Activated T-cell treated with anti-CD3 and anti-CD28 coated beads, Interleukin-2, amount 50 U/mL, for 24 hours (primary cell): Measurements from ENCODE around the gene RBM14.
A peak's percentile ranks its signal among the peaks of the same experiment; 100 is the strongest.
"Not testable (repeated sequence)": the region's sequence is repeated elsewhere in the genome, so short reads cannot be mapped to it uniquely, and the experiment has no call there.

Source experiments
- DNase-seq: peaks from one replicate; pipeline ENCODE4 v3.0.0-alpha.2; 2020
- H3K27ac Mint-ChIP-seq: 2 replicates; pipeline ENCODE4 v1.8.0; 2020; ENCODE audit warnings: mild to moderate bottlenecking, mixed read lengths
- H3K27me3 Mint-ChIP-seq: 2 replicates; pipeline ENCODE4 v1.8.0; 2020; ENCODE audit warnings: mixed read lengths
- H3K36me3 Mint-ChIP-seq: 2 replicates; pipeline ENCODE4 v1.8.0; 2020; ENCODE audit warnings: low read depth, mixed read lengths
- H3K4me1 Mint-ChIP-seq: 2 replicates; pipeline ENCODE4 v1.8.0; 2020; ENCODE audit warnings: low read depth, mixed read lengths
- H3K4me3 Mint-ChIP-seq: 2 replicates; pipeline ENCODE4 v1.8.0; 2020; ENCODE audit warnings: mild to moderate bottlenecking, moderate library complexity, mixed read lengths
- H3K9me3 Mint-ChIP-seq: 2 replicates; pipeline ENCODE4 v1.8.0; 2020; ENCODE audit warnings: mixed read lengths

The RBM14 gene, protein sequence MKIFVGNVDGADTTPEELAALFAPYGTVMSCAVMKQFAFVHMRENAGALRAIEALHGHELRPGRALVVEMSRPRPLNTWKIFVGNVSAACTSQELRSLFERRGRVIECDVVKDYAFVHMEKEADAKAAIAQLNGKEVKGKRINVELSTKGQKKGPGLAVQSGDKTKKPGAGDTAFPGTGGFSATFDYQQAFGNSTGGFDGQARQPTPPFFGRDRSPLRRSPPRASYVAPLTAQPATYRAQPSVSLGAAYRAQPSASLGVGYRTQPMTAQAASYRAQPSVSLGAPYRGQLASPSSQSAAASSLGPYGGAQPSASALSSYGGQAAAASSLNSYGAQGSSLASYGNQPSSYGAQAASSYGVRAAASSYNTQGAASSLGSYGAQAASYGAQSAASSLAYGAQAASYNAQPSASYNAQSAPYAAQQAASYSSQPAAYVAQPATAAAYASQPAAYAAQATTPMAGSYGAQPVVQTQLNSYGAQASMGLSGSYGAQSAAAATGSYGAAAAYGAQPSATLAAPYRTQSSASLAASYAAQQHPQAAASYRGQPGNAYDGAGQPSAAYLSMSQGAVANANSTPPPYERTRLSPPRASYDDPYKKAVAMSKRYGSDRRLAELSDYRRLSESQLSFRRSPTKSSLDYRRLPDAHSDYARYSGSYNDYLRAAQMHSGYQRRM

DNA sequence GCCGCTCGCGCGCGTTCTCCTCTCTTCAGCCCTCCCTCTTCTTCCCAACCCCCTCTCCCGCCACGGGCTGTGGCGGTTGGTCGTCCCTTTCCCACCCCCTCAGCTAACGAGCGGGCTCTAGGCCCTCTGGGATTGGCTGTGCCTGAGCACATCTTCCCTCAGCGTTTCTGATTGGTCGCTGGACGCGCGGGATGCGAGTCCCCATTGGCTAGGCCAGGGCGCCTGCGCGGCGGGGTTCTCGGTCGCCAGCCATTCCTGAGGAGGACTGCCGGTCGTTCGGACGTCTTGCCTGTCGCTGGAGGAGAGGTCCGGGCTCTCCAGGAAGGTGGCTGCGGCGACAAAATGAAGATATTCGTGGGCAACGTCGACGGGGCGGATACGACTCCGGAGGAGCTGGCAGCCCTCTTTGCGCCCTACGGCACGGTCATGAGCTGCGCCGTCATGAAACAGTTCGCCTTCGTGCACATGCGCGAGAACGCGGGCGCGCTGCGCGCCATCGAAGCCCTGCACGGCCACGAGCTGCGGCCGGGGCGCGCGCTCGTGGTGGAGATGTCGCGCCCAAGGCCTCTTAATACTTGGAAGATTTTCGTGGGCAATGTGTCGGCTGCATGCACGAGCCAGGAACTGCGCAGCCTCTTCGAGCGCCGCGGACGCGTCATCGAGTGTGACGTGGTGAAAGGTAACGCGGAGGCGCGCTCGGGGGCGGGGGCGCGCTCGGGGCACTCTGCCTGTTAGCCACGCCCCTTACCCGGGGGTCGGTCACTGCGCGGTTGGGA is at the start of gene RBM14:
Gene RBM14 (plus strand): TSS at position 252 of the 776 bp plus-strand sequence. CDS start 91 bp downstream, at position 343.
- Mint-ChIP-seq H3K36me3 (peaks cover 61% of the 10 kb centered on the region), H3K4me3 (peak within 1 kb of the TSS; percentile 99), H3K9me3 (no peaks in the 10 kb centered on the region), H3K4me1 (peaks cover 40% of the 10 kb centered on the region), H3K27ac (peak within 1 kb of the TSS; percentile 100), H3K27me3 (no peaks in the 10 kb centered on the region)
- DNase-seq: peak; percentile 98

DNA sequence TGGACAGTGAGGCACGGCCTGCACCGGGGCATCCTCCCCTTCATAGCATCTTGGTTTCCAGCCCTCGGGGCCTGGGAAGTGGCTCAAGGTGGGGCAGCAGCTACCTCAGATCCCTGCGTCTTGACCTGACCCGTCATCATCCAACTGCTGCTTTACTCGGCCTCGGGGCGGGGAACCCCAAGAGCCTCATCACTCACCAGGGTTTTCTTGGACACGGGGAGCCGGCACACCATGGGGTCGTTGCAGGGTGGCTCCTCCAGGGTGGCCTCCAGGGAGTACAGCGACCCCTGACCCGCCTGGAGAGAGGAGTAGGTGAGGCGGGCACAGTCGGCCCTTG is 48.7 kb upstream of the RBM14 start:
- H3K27ac Mint-ChIP-seq: no peak overlapping the region
- DNase-seq: no peak
- H3K4me1 Mint-ChIP-seq: peaks cover 12% of the 10 kb centered on the region
- no peaks in the 10 kb centered on the region for H3K36me3 Mint-ChIP-seq
- H3K27me3 Mint-ChIP-seq: no peaks in the 10 kb centered on the region
- peak overlapping the region; percentile 63 for H3K4me3 Mint-ChIP-seq
- H3K9me3 Mint-ChIP-seq: no peaks in the 10 kb centered on the region

DNA sequence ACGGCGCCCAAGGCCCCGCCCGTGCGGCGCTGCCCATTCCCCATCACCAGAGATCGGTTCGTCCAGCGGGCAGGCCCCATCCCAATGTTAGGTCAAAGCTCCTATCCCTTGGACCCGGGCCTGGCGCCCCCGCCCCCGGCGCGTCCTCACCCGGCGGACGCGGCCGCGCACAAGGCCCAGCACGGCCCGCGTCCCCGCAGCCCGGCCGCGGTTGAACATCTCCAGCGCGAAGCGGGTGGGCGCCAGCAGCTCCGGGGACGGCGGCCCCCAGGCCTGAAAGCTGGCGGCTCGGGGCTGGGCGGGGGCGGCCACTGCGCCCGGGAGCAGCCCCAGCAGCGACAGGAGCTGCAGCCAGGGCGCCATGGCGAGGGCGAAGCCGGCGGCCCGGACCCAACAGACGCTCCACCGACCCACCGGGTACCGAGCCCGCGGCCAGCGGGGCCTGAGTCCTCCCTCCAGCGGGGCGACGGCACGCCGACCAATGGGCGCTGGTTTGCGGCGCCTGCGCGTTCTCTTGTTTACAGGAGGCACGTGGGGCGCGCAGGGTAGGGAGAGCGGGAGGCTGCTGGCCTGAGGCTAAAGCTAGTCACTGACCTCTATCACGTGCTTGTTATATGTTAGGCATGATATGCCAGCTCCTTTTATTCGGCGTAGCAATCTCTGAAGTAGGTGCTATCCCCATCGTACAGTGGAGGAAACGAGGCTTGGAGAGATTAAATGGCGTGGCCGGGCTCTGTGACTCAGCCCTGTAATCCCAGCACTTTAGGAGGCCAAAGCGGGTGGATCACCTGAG is 48.1 kb upstream of the RBM14 start, which contains the start of gene CTSF:
Gene CTSF (minus strand): TSS at position 483 of the 793 bp plus-strand sequence. CDS start 120 bp downstream, at position 363.
- no peaks in the 10 kb centered on the region for H3K9me3 Mint-ChIP-seq
- peak; percentile 82 for DNase-seq
- H3K27ac Mint-ChIP-seq: peak within 1 kb of the TSS; percentile 67
- peaks cover 12% of the 10 kb centered on the region for H3K4me1 Mint-ChIP-seq
- H3K4me3 Mint-ChIP-seq: peak within 1 kb of the TSS; percentile 68
- H3K36me3 Mint-ChIP-seq: no peaks in the 10 kb centered on the region
- H3K27me3 Mint-ChIP-seq: no peaks in the 10 kb centered on the region

DNA sequence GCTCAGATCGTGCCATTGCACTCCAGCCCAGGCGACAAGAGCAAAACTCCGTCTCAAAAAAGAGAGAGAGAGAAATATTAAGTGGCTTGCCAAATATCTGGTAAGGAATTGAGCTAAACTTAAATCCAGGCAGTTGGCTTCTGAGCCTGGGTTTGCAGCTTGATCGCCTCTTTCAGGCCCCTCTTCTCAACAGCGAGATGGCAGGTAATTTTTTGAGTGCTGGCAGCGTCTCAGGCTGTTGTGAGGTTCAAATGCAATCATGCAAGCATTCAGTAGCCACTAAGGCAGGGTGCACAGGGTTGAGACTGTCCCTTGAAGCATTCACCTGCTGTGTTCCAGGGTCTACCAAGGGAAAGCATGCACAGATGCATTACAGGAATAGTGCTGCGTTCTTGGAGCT is 47.4 kb upstream of the RBM14 start:
- H3K4me3 Mint-ChIP-seq: peak overlapping the region; percentile 68

DNA sequence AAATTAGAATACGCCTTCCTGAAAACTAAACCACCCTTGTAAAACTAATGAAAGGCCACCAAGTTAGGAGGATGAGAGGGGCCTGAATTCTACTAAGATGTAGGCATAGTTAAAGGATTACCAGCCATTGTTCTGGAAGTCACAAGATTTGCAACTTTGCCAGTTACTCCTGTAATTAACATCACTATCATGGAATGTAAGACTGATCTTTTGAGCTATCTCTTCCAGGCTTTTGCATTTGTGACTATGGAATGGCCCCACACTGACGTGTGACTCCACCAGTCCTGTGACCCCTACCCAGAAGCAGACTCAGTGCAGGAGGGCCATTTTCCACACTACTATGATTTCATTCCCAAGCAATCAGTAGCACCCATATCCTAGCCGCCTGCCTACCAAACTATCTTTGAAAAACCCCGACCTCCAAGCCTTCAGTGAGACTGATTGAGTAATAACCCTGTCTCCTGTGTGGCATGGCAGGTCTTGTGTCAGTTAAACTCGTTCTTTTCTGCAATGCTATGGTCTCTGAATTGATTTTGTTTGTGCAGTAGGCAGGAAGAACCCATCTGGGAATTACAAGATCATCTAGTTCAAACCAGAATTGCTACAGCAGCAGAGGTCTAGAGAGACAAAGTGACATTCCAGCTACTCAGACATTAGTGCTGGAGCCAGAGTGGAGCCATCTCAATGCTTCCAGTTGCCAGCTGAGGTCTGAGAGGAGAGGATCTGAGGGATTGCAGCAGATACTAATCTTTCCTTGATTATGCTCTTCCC is 46.2 kb upstream of the RBM14 start:
- no peak for DNase-seq
- H3K4me1 Mint-ChIP-seq: peaks cover 12% of the 10 kb centered on the region
- peaks cover 4% of the 10 kb centered on the region for H3K27me3 Mint-ChIP-seq
- no peak overlapping the region for H3K4me3 Mint-ChIP-seq
- no peak overlapping the region for H3K27ac Mint-ChIP-seq
- no peaks in the 10 kb centered on the region for H3K9me3 Mint-ChIP-seq
- no peaks in the 10 kb centered on the region for H3K36me3 Mint-ChIP-seq

More for the DNA sequence above, 47.4 kb upstream of the RBM14 start:
- H3K36me3 Mint-ChIP-seq: no peaks in the 10 kb centered on the region
- H3K9me3 Mint-ChIP-seq: no peaks in the 10 kb centered on the region
- H3K4me1 Mint-ChIP-seq: peaks cover 12% of the 10 kb centered on the region
- no peak overlapping the region for H3K27ac Mint-ChIP-seq
- H3K27me3 Mint-ChIP-seq: peaks cover 3% of the 10 kb centered on the region
- DNase-seq: no peak

DNA sequence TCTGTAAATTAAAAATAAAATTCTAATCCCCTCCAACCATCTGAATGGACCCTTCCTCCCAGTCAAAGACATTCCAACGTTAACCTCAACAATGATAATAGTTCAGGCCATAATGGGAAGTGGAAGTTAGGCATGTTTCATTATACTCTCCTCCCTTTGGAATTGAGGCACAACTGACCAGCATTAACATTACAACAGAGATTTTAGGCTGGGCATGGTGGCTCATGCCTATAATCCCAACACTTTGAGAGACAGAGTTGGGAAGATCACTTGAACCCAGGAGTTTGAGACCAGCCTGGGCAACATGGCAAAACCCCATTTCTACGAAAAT is 45.6 kb upstream of the RBM14 start:
- Mint-ChIP-seq H3K4me3 (no peak overlapping the region), H3K27me3 (peaks cover 4% of the 10 kb centered on the region), H3K36me3 (no peaks in the 10 kb centered on the region), H3K9me3 (no peaks in the 10 kb centered on the region), H3K27ac (no peak overlapping the region), H3K4me1 (peaks cover 12% of the 10 kb centered on the region)
- DNase-seq: no peak

DNA sequence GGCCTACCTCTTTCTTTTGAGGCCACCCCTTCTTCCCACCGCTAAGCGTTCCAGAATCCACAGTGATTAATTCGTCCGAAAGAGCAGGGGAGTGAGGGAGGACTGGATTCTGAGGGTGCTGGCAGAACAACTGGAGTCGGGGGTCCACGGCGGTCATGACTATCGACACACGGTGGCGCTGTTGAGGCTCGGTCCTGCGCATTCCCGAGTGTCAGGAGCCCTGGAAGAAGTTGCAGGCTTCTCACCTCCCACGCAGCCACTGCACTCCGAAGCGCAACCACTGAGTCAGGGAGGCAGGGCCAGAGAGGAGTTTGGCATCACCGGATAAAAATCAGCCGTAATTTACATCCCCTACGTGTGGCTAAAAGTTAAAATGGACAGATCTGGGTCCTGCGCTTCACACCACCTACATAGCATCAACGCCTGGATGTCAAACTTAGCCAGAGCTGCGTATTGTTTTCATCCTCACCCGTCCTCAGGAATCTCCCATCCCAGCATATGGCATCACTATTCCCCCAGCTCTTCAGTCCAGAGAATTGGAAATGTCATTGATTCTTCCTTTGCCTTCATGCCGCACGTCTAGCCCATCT is 37.3 kb upstream of the RBM14 start:
- peaks cover 18% of the 10 kb centered on the region for H3K4me1 Mint-ChIP-seq
- H3K27me3 Mint-ChIP-seq: peaks cover 4% of the 10 kb centered on the region
- H3K27ac Mint-ChIP-seq: peak overlapping the region; percentile 1
- no peaks in the 10 kb centered on the region for H3K36me3 Mint-ChIP-seq
- H3K9me3 Mint-ChIP-seq: peaks cover 5% of the 10 kb centered on the region
- DNase-seq: peak; percentile 88
- peak overlapping the region; percentile 40 for H3K4me3 Mint-ChIP-seq

DNA sequence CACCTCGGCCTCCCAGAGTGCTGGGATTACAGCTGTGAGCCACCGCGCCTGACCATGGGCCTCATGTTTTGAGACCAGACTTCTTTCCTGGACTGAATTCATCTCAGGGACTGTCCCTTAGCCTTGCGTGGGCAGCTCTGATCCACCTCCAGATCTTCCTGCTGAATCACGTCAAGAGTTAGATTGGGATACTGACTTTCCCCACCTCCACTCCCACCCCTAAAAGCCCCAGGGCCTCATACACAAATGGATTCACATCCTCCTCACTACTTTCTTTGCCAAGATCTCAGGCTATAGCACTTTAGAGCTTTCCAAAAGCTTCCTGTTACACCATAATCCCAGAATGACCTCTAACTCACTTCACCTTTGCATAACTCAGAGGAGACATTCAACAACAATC is 35.6 kb upstream of the RBM14 start:
- peaks cover 3% of the 10 kb centered on the region for H3K27me3 Mint-ChIP-seq
- no peaks in the 10 kb centered on the region for H3K36me3 Mint-ChIP-seq
- H3K27ac Mint-ChIP-seq: no peak overlapping the region
- DNase-seq: no peak
- H3K4me3 Mint-ChIP-seq: no peak overlapping the region
- peaks cover 18% of the 10 kb centered on the region for H3K4me1 Mint-ChIP-seq
- peaks cover 5% of the 10 kb centered on the region for H3K9me3 Mint-ChIP-seq

DNA sequence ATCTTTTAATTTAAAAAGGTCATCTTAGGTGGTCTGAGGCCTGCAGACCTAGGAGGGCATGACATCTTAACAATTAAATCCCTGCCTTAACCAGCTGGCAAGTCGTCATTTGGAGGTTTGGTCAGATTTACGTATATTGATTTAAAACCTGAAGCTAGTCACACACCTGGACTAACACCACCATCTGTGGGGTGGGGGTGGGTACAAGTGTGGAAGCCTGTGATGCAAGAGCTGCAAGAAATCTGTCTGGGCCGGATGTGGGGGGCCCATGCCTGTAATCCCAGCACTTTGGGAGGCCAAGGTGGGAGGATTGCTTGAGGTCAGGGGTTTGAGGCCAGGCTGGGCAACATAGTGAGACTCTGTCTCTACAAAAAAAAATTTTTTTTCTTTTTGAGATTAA is 35.2 kb upstream of the RBM14 start:
- DNase-seq: no peak
- peaks cover 18% of the 10 kb centered on the region for H3K4me1 Mint-ChIP-seq

DNA sequence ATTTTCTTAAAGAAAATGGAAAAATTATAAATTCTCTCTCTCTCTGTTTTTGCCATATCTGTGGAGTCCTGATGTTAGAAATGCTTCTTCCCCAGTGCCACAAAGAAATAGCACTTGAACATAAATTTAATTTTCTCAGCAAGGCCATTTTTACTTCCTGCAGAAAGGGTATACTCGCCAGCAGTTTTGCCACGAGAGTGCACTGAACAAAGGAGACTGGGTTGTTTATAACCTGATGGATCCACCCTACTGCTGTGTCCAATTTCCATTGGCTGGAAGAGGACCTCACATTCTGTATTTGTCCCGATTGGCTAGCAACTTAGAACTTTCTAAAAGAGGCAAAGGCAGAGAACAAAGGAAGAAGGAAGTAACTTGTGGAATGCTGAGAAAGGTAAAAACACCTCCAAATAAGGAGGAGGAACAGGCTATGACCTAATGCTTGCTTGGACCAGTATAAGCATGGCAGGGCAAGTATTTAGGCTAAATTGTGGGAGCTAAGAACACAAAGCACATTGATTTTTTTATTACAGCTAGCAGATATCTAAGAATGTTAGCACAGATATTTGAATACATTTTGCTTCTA is 33.8 kb upstream of the RBM14 start:
- H3K4me3 Mint-ChIP-seq, H3K9me3 Mint-ChIP-seq, H3K36me3 Mint-ChIP-seq, H3K27ac Mint-ChIP-seq, DNase-seq, H3K27me3 Mint-ChIP-seq: not testable (repeated sequence)
- H3K4me1 Mint-ChIP-seq: peaks cover 18% of the 10 kb centered on the region

More for the DNA sequence above, 35.2 kb upstream of the RBM14 start:
- Mint-ChIP-seq H3K27me3 (peaks cover 3% of the 10 kb centered on the region), H3K36me3 (no peaks in the 10 kb centered on the region), H3K9me3 (peaks cover 5% of the 10 kb centered on the region), H3K4me3 (no peak overlapping the region), H3K27ac (no peak overlapping the region)

DNA sequence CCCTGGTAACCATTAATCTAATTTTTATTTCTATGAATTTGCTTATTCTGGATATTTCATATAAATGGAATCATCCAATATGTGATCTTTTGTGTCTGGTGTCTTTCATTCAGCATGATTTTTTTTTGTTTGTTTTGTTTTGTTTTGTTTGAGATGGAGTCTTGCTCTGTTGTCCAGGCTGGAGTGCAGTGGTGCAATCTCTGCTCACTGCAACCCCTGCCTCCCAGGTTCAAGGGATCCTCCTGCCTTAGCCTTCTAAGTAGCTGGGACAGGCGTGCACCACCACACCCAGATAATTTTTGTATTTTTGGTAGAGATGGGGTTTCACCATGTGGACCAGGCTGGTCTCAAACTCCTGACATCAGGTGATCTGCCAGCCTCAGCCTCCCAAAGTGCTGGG is 31.0 kb upstream of the RBM14 start:
- not testable (repeated sequence) for H3K36me3 Mint-ChIP-seq, H3K9me3 Mint-ChIP-seq, H3K4me1 Mint-ChIP-seq, H3K4me3 Mint-ChIP-seq, H3K27ac Mint-ChIP-seq, DNase-seq, H3K27me3 Mint-ChIP-seq

DNA sequence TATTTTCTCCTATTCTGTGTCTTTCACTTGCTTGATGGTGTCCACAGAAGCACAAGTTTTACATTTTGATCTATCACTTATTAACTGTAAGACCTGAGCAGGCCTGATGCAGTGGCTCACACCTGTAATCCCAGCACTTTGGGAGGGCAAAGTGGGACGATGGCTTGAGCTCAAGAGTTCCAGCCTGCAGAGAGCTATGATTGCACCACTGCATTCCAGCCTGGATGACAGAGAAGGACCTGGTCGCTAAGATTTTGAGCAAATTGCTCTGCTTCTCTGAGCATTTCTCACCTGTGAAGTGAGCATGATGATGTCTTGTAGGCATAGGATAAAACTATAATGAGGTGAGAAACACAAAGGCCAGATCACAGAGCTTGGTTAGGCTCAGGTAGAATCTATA is 30.3 kb upstream of the RBM14 start:
- peaks cover 5% of the 10 kb centered on the region for H3K9me3 Mint-ChIP-seq
- no peak overlapping the region for H3K4me3 Mint-ChIP-seq
- no peak for DNase-seq
- H3K27ac Mint-ChIP-seq: no peak overlapping the region
- H3K27me3 Mint-ChIP-seq: no peaks in the 10 kb centered on the region
- peaks cover 2% of the 10 kb centered on the region for H3K4me1 Mint-ChIP-seq
- H3K36me3 Mint-ChIP-seq: no peaks in the 10 kb centered on the region

DNA sequence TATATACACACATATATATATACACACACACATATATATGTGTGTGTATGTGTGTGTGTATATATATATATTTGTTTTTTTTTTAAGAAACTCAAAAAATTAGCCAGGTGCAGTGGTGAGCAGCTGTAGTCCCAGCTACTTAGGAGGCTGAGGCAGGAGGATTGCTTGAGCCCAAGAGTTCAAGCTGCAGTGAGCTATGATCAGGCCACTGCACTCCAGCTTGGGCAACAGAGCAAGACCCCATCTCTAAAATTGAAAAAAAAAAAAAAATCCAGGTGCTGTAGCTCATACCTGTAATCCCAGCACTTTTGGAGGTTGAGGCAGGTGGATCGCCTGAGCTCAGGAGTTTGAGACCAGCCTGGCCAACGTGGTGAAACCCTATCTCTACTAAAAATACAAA is 27.1 kb upstream of the RBM14 start:
- peaks cover 17% of the 10 kb centered on the region for H3K4me1 Mint-ChIP-seq
- not testable (repeated sequence) for DNase-seq, H3K4me3 Mint-ChIP-seq, H3K9me3 Mint-ChIP-seq, H3K27me3 Mint-ChIP-seq, H3K27ac Mint-ChIP-seq, H3K36me3 Mint-ChIP-seq
